Smooth muscle cell of the brain vasculature (primary cell): ENCODE data around the gene PRIM2.
"Not testable (repeated sequence)": the region's sequence is repeated elsewhere in the genome, so short reads cannot be mapped to it uniquely, and the experiment has no call there.

Source experiments
- DNase-seq: peaks from one replicate; pipeline ENCODE4 v3.0.0-alpha.2; 2012; ENCODE audit warnings: low read depth, low spot score

PRIM2 gene

GRCh38 chr6:57445790-57446468 is 128.5 kb downstream of the PRIM2 start:
- DNase-seq = not testable (repeated sequence)

DNA sequence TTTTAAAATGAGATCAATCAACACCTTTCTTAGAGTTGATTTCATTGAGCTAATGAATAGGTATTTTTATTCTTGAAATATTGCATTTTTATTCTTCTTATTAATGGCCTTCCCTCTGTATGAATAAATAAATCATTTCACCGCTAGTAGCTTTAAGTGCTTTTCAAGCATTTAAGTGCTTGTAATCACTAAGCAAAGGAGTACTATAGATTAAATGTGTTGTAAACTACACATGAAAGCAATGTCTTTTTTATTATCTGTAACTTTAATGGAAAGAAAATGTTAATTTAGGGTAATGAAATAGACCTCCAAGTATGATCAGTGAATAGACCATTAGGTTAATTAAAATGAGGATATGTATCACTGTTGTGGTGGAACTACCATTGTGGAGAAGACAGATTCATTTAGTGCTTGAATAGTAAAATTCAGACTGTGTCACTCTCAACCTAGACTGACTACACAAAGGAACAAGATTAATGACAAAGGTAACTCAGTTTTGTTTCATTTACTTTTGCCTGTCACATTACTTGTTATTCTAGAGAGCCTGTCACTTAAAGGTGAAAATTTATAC is 132.2 kb downstream of the PRIM2 start:
- not testable (repeated sequence) for DNase-seq

- DNase-seq = not testable (repeated sequence)
Measured at GRCh38 chr6:57459781-57460180, 142.4 kb downstream of the PRIM2 start.

GRCh38 chr6:57461022-57461421 is 143.6 kb downstream of the PRIM2 start:
- DNase-seq = not testable (repeated sequence)

GRCh38 chr6:57463809-57464208 is 146.4 kb downstream of the PRIM2 start:
- not testable (repeated sequence) for DNase-seq

- DNase-seq = not testable (repeated sequence)
Measured at GRCh38 chr6:57465968-57466367, 148.5 kb downstream of the PRIM2 start.

DNA sequence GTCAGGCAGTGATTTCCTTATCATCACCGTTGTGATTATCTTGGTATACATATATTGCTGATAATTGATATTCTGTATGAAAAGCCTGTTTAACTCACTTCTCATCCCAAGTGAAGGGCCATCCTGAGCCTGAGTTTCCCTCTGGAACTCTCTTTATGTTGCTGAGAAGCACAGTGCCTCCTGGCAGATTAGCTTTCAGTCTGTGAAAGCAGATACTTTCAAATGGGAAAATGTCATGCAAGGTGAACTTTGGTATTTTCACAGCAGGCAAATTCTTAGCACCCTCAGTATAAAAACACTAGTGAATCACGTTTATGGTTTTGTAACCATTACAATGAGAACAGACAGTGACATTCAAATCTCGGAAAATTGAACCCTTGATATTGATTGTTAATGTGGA is 151.6 kb downstream of the PRIM2 start:
- no peak for DNase-seq

DNA sequence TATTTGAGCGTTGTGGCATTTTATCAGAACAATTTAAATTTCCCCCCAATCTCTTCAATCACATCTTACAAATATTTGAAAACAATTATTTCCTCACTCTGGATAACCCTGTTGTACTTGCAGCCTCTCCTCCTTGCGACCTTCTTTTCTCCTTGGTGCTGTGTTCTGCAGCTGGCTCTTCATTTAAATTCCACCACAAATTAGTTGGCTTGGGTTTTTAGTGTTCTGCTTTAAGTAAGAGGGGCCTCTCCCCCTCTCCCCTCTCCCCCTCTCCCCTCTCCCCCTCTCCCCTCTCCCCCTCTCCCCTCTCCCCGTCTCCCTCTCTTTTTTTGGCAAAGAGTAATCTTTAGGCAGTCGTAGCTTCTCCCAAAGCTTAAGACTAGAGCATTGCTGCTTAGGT is 152.7 kb downstream of the PRIM2 start:
- DNase-seq = not testable (repeated sequence)

DNA sequence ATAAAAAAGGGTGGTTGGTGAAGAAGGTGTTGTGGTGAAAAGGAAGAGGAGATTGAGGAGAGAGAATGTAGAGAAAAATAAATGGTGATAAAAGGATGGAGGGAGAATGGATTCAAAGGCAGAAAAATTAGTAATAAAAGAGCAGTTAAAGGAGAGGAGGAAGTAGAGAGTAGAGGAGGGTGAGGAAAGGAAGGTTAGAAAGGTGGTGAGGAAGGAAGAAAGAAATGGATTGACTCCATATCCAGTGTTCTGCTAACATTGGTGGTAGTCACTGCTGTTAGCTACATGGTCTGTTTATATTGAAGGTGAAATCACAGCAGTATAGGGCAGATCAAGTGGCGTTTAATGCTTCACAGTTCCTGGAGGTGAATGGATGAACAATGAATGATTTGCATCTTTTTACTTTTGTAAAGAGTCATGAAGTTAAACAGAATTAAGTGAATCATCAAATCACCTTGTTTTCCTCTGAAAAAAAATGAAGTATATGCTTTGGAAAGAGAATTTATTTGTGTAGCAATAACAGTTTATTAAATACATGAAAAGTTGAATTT is 154.0 kb downstream of the PRIM2 start:
- DNase-seq = not testable (repeated sequence)

DNA sequence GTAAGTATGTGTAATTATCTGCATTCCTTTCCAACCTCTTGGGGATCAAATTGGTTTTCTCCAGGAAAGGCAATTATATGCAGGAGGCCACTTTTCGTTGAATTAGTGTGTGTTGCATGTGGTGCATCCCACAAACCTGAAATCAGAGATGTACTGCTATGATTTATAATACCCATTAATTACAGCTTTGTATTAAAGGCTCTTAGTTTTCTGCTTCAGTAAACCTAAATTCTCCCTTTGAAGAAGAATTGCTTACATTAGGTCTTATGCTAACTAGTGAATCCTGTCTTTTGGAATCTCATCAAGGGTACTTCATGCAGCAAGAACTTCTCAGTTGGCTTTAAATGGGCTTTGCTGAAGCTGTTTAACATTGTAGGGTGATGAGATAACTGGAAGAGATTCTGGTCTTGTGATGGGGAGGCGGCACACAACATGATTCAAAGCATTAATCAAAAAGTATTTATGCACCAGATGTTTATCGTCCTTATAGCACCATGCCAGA is 155.5 kb downstream of the PRIM2 start:
- DNase-seq = not testable (repeated sequence)

DNA sequence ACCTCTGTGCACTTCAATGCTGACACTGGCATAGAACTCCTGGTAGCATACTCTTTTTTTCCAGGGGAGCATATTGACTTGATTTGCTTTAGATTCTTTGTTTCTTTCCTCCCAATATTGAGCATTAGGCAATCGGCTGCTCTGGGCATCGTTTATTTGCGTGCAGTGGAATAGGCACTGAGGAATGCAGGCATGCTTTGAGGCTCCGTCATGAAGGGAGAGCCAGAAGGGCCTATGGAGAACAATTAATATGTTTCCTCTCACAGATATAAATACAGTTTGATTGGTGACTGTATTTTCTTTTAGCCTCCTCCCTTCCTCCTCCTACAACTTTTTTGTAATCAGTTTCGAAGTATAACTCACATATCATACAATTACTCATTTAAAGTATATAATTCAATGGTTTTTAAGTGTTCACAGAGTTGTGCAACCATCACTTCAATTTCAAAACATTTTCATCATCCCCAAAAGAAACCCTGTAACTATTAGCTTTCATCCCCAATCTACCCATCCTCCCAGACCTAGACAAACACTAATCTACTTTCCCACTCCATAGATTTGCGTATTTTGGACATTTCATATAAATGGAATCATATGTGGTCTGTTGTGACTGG is 157.5 kb downstream of the PRIM2 start:
- not testable (repeated sequence) for DNase-seq

DNA sequence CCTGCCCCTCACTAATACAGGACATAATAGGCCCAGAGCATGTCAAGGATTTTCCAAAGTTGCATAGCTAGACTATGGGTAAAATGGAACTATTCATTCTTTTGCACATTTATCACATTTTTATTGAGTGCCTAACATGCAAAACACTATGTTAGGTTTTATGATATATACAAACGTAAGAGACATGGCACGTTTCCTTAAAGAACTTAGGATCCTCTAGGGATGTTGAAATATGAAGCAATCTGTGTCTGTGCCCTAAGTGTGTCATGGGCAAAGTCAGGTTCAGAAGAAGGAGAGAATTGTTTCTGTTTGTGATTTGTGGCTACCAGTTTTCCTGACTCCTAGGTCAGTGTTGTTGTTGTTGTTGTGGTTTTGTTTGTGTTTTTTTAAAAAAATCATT is 158.2 kb downstream of the PRIM2 start:
- not testable (repeated sequence) for DNase-seq

DNA sequence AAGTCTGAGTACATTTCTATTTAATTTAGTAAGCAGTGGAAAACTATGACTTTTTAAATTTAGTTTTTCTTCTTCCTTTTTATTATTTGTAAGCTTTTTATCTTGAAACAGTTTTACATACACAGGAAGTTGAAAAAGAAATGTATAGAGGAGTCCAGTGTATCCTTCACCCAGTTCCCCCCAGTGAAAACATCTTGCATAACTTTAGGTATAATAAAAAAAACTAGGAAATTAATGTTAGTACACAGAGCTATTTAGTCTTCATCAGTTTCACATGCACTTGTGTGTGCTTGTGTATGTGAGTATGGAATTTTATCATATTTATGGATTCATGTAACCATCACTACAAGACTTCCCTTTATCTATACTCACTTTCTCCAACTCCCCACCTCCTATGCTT is 162.8 kb downstream of the PRIM2 start:
- DNase-seq = not testable (repeated sequence)

DNA sequence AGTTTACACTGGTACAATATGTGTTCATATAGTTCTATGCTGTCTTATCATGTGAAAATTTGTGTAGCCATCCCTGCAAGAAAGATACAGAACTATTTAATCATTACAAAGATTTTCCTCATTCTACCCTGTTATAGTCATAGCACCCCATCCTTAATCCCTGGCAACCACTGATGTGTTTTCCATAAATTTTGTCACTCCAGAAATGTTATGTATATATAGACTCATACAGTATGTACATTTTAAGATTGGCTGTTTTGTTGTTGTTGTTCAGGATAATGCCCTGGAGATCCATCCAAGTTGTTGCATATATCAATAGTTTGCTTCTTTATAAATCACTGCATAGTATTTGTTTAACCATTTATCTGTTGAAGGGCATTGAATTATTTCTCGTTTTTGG is 163.7 kb downstream of the PRIM2 start:
- not testable (repeated sequence) for DNase-seq

- not testable (repeated sequence) for DNase-seq
Measured at GRCh38 chr6:57482471-57482870, 165.0 kb downstream of the PRIM2 start.

- not testable (repeated sequence) for DNase-seq
Measured at GRCh38 chr6:57486494-57487081, 169.2 kb downstream of the PRIM2 start.

GRCh38 chr6:57488551-57488950 is 171.1 kb downstream of the PRIM2 start:
- not testable (repeated sequence) for DNase-seq

- not testable (repeated sequence) for DNase-seq
Measured at GRCh38 chr6:57489887-57490286, 172.5 kb downstream of the PRIM2 start.

DNA sequence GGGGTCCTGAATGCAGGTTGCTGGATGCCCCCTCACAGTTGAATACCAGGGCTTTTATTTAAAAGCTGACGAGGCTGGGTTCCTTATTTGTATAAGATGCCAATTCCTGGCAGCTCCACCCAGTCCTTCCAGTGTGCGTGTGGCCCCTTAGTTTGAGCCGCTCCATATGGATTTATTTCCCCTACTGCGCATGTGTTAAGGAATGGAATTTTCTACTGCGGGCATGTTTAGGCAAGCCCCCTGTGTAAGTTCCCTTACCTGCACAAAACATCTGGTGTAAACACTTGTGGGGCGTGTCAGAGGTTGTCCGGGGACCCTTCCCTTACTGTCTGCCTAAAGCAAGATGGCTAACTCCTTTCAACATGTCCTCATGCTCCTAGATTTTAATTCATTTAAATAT is 174.4 kb downstream of the PRIM2 start:
- not testable (repeated sequence) for DNase-seq

DNA sequence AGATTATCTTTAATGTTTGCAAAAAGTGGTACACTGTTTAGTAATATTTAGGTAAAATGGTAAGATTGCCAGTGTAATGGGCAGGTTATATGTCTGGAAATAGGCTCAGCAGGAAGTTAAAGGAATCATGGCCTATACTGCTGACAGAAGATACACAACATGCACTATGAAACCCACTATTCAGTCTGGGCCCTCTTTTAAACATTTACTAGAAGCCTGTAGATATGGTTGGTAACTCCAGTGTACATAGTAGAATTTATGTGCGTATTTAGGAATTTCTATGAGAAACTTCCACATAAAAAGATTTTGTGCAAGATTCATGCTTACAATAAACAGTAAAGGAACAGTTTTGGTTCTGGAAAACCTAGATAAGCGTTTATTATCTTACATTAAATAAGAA is 178.8 kb downstream of the PRIM2 start:
- not testable (repeated sequence) for DNase-seq

GRCh38 chr6:57500368-57501021 is 183.1 kb downstream of the PRIM2 start:
- DNase-seq = peak; percentile 1
